ENCODE measurements around the gene CTBP2.

Gene CTBP2

DNA sequence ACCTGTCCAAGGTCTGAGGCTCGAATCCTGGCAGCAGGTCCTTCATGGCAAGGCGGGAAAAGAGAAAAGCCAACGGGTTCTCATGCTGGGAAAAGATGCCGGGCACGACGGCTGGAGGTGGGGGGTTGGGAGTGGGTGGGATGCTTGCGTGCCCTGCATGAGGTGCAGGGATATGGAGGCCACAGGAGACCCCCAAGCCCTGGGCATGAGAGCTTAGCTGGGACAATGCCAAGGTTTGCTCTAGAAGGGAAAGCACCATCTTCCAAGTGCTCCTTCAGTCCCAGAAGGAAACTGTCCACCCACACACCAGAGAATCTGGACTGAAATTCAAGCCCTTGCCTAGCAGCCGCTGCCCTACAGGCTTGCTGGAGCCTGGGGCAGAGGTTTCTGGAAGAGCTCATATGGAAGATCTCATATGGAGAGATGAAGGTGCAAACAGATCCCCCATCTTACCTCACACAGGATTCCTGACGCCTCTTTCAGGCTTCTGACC is 154.1 kb downstream of the CTBP2 start:
- no peaks in the 10 kb centered on the region for H3K9me3 ChIP-seq
- peaks cover 26% of the 10 kb centered on the region for H3K4me1 ChIP-seq
- H3K36me3 ChIP-seq, result peaks cover 18% of the 10 kb centered on the region
- no peak for DNase-seq
- no peaks in the 10 kb centered on the region for H3K27me3 ChIP-seq
- no peak overlapping the region for H3K4me3 ChIP-seq (ENCODE audit: low read depth, low read length)
- no peak for TF ChIP-seq CTCF (IDR thresholded peaks at IDR 0.05; ENCODE audit: low read depth, low read length)

DNA sequence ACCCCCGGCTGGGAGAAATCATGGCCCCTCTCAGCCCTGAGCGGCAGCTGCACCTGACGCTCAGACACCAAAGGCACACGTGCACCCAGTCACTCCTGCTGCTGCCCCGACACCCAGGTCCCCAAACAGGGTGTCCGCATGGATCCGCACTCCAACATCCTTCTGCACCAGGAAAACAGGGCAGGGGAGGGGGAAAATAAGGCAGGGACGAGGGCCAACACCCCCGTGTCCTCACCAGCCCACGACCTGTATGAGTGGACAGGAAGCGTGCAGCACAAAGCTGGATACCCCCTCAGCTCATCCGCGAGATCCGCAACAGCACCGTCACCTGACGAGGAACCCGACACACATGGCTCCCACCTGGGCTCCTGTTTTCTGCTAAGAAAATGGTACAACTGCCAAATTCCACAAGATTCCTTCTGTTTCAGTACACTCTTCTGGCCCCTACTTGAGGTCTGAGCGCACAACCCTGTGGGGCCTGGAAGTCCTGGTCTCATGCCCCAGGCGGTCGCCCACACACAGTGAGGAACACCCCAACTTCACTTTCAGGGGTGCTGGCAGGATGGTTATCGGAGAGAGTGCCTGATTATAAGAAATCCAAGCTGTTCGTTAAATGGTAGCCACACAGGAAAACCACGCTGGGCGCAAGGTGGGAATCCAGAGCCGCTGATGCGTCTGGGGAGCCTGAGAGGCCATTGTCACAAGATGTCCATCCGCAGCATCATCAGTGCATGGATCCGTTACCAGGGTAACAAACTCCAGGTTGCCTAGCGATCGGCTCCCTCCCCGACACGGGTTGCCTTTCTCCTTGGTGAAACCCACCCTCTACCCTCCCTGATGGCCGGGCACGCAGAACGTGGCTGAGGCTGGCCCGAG is 154.8 kb downstream of the CTBP2 start:
- Histone ChIP-seq H3K9me3 (no peaks in the 10 kb centered on the region), H3K27me3 (no peaks in the 10 kb centered on the region), H3K4me3 (ENCODE audit: low read depth, low read length) (no peak overlapping the region), H3K4me1 (peaks cover 33% of the 10 kb centered on the region), H3K36me3 (peaks cover 21% of the 10 kb centered on the region)
- no peak for TF ChIP-seq CTCF (IDR thresholded peaks at IDR 0.05; ENCODE audit: low read depth, low read length)
- DNase-seq, result no peak

DNA sequence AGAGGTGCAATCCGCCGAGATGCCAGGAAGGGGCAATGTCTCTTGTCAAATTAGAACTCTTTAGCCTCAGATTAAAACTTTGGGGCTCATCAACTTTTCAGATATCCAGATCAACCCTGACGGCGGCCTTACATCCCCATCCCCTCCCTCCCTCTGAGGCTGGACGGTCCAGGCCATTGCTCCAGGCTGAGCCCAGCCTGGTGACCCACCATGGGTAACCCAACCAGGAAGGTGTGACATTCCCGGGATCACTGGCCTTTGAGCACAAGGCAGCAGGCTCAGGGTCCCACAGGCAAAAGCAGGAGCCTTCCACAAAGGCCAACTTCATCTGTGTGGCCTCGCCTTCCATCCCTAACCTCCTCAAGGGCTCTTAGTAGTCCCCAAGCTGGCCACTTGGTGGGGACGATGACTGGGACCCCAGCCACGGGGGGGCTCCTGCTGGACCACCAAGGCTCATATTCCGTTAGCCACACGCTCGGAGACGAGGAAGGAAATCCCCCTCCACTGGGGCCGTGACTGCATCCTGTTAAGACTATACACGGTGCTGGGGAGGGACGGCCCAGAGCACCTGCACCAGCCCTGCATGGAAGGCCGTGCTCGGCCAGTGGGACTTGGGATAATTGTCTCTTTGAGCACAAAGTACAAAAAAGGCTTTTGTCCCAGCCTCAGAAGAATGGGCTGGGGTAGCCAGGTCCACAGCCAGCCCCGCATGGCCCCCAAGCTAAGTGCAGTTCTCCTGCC is 155.6 kb downstream of the CTBP2 start:
- Histone ChIP-seq H3K4me1 (peaks cover 41% of the 10 kb centered on the region), H3K27me3 (no peaks in the 10 kb centered on the region), H3K9me3 (no peaks in the 10 kb centered on the region), H3K36me3 (peaks cover 26% of the 10 kb centered on the region), H3K4me3 (ENCODE audit: low read depth, low read length) (no peak overlapping the region)
- DNase-seq, result no peak
- no peak for TF ChIP-seq CTCF (IDR thresholded peaks at IDR 0.05; ENCODE audit: low read depth, low read length)

- Histone ChIP-seq H3K9me3 (no peaks in the 10 kb centered on the region), H3K4me3 (ENCODE audit: low read depth, low read length) (no peak overlapping the region), H3K27me3 (no peaks in the 10 kb centered on the region), H3K4me1 (peaks cover 43% of the 10 kb centered on the region), H3K36me3 (peaks cover 34% of the 10 kb centered on the region)
- no peak for TF ChIP-seq CTCF (IDR thresholded peaks at IDR 0.05; ENCODE audit: low read depth, low read length)
- DNase-seq, result no peak
These were observed 156.4 kb downstream of the CTBP2 start for GRCh38 chr10:125003901-125004467.

DNA sequence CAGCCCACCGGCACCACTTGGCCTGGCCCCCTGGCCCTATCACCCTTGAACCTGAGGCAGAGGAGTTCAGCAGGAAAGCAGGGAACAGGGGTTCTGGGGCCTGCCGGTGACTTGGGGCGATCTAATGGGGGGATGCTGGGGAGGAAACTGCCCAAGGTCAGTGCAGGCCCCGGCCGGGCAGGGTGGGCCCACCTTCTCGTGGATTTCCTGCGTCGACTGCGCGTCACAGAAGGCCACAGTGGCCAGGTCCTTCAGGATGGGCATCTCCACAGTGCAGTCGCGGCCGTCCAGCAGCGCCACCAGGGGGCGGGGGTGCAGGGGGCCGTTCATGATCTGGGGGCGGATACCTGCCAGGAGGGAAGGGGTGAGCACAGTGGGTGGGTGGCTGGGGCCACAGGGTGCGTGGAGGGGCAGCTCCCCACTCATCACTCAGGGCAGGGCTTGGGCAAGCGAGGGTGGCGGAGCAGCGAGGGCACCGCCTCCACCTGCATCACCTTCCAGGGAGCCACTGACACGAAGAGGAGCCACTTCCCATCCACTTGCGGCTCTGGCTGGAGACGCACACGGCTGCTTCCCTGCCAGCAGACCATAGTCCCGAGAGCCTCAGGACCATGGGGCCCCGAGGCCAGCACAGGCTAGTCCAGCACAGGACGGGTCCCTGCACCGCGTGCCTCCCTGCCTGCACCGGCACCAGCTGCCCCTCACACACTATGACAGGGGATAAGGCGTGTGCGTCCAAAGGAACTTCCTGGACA is 157.0 kb downstream of the CTBP2 start:
- peaks cover 41% of the 10 kb centered on the region for H3K36me3 ChIP-seq
- no peaks in the 10 kb centered on the region for H3K27me3 ChIP-seq
- peaks cover 43% of the 10 kb centered on the region for H3K4me1 ChIP-seq
- H3K4me3 ChIP-seq (ENCODE audit: low read depth, low read length), result no peak overlapping the region
- no peak for DNase-seq
- TF ChIP-seq CTCF (IDR thresholded peaks at IDR 0.05; ENCODE audit: low read depth, low read length), result no peak
- H3K9me3 ChIP-seq, result no peaks in the 10 kb centered on the region
